Suprapubic skin (tissue), 4 donors: ENCODE measurements around the gene GRID1.

ENCODE experiments used
- EP300 ChIP-seq: sonication (generic); formaldehyde crosslinking; IDR thresholded peaks from one replicate; pipeline ENCODE4 v1.6.1; 2017; ENCODE audit warnings: antibody characterized with exemption
- POLR2A ChIP-seq, 2 donors: fragments of 450-650 bp; IDR thresholded peaks; one replicate each; pipeline ENCODE4 v1.6.1; 2017; ENCODE audit warnings: antibody characterized with exemption in 2 of 2, mild to moderate bottlenecking in 2 of 2, moderate library complexity in 2 of 2
- POLR2AphosphoS5 ChIP-seq, 3 donors: sonication (generic); formaldehyde crosslinking; IDR thresholded peaks; one replicate each; pipeline ENCODE4 v1.6.1; 2017; ENCODE audit warnings: antibody characterized with exemption in 3 of 3
- TF ChIP-seq, protein P1 (sequence below), 2 donors: fragments of 200-600 bp in 1 of 2; fragments of 450-650 bp in 1 of 2; sonication (generic) in 1 of 2; IDR thresholded peaks; one replicate each; pipeline ENCODE4 v1.5.1; 2016 to 2019; ENCODE audit warnings: antibody characterized with exemption in 2 of 2, mild to moderate bottlenecking in 1 of 2, moderate library complexity in 1 of 2

DNA sequence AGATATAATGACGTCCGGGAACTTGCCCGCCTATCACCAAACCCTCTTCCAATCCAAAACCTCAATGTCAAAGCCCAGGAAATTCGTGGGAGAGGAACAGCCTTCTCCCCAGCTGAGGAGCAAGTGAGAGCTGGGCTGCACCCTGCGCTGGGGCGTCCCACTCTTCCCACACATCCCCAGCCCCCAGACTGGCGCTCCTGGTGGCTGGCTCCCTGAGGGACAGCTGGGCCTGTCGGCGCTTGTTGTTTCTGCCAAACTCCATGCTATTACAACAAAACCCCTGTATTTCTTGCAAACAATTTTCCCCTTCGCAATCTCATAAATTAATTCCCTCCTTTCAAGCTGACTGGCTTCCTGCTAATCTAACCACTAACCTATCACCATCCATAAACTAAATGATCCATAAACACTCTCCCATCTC, 53.0 kb downstream of the GRID1 start:
- TF ChIP-seq POLR2AphosphoS5 (IDR thresholded peaks at IDR 0.05) (no peak), EP300 (no peak), POLR2A (IDR thresholded peaks at IDR 0.05) (no peak)
- TF ChIP-seq, protein P1, sequence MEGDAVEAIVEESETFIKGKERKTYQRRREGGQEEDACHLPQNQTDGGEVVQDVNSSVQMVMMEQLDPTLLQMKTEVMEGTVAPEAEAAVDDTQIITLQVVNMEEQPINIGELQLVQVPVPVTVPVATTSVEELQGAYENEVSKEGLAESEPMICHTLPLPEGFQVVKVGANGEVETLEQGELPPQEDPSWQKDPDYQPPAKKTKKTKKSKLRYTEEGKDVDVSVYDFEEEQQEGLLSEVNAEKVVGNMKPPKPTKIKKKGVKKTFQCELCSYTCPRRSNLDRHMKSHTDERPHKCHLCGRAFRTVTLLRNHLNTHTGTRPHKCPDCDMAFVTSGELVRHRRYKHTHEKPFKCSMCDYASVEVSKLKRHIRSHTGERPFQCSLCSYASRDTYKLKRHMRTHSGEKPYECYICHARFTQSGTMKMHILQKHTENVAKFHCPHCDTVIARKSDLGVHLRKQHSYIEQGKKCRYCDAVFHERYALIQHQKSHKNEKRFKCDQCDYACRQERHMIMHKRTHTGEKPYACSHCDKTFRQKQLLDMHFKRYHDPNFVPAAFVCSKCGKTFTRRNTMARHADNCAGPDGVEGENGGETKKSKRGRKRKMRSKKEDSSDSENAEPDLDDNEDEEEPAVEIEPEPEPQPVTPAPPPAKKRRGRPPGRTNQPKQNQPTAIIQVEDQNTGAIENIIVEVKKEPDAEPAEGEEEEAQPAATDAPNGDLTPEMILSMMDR (IDR thresholded peaks at IDR 0.05), result no peak
